ENCODE data around the gene CLOCK.

Gene CLOCK

DNA sequence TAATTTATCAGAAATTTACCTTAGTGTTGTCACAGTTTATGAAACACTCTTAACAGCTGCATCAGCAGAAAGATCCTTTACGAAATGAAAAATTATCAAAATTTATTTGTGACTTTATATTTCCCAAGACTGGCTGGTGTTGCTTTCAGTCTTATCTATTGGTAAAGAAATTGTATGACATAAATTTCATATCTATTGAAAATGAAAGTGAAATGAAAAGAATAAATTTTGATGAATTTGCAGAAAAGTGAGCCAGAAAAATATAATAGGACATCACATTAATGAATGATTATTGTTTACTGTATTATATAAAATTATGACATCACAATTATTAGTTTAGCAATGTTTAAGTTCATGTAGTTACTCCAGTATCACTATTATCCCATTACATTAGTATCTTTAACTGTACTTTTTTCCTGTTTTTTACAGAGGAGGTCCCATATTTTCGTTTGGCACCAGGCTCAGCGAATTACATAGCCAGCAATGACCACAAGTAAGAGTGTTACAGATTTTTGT is 164.2 kb downstream of the CLOCK start:
- Histone ChIP-seq H3K9me3 (ENCODE audit: control insufficient read depth, insufficient read depth, low read depth, low read length) (no peaks in the 10 kb centered on the region), H3K4me3 (ENCODE audit: low read depth, low read length) (no peak overlapping the region), H3K9ac (ENCODE audit: low read length) (no peak overlapping the region), H3K27ac (ENCODE audit: low read depth, low read length) (no peak overlapping the region), H3K4me1 (ENCODE audit: control insufficient read depth, insufficient read depth, low read length) (peaks cover 5% of the 10 kb centered on the region; the same call in 1 of the 2 replicates), H3K27me3 (ENCODE audit: control insufficient read depth, insufficient read depth, low read length) (no peaks in the 10 kb centered on the region), H3K36me3 (ENCODE audit: control insufficient read depth, insufficient read depth, low read length) (no peaks in the 10 kb centered on the region)

DNA sequence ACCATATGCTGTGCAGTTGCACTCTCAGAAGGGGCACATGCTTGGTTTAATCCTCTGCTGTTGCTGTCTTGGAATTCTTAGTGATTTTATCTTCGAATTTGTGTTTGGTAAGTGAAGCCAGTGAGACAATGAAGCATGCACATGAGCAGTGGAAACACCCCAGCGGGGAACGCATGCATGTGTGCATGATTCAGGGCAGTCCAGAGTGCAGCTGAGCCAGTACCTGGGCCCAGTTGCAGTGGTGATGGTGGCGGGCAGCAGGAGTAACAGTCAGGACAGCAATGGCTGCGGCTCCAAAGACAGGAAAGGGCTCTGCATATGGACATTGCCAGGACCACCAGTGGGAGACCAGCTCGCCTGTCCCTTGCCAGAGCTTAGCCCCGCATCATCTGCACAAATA is 165.2 kb downstream of the CLOCK start:
- Histone ChIP-seq H3K9me3 (ENCODE audit: control insufficient read depth, insufficient read depth, low read depth, low read length) (no peaks in the 10 kb centered on the region), H3K9ac (ENCODE audit: low read length) (no peak overlapping the region), H3K36me3 (ENCODE audit: control insufficient read depth, insufficient read depth, low read length) (no peaks in the 10 kb centered on the region), H3K4me1 (ENCODE audit: control insufficient read depth, insufficient read depth, low read length) (peaks cover 5% of the 10 kb centered on the region; the same call in 1 of the 2 replicates), H3K27me3 (ENCODE audit: control insufficient read depth, insufficient read depth, low read length) (no peaks in the 10 kb centered on the region), H3K4me3 (ENCODE audit: low read depth, low read length) (no peak overlapping the region), H3K27ac (ENCODE audit: low read depth, low read length) (no peak overlapping the region)

DNA sequence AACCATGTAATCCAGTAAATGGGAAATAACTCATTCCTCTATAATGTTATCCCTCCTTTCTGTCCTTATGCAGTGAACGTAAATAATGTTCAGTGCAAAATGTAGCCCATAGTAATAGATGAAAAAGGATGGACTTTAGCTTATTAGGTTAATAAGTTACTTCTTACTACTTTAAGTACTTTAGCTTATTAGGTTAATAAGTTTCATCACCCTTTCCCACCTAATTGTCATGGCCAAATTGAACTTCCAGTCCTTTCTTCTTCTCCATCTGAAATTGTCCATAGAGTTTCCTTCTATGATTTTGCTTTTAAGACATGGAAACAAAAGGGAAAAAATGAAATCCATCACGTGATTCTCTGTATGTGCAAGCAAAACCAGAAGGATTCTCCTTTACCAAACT is 166.1 kb downstream of the CLOCK start:
- no peak overlapping the region for H3K4me3 ChIP-seq (ENCODE audit: low read depth, low read length)
- H3K27ac ChIP-seq (ENCODE audit: low read depth, low read length): no peak overlapping the region
- no peaks in the 10 kb centered on the region for H3K36me3 ChIP-seq (ENCODE audit: control insufficient read depth, insufficient read depth, low read length)
- H3K4me1 ChIP-seq (ENCODE audit: control insufficient read depth, insufficient read depth, low read length): peaks cover 3% of the 10 kb centered on the region; the same call in 1 of the 2 replicates
- H3K9ac ChIP-seq (ENCODE audit: low read length): no peak overlapping the region
- H3K27me3 ChIP-seq (ENCODE audit: control insufficient read depth, insufficient read depth, low read length): no peaks in the 10 kb centered on the region
- no peaks in the 10 kb centered on the region for H3K9me3 ChIP-seq (ENCODE audit: control insufficient read depth, insufficient read depth, low read depth, low read length)

- Histone ChIP-seq H3K9ac (ENCODE audit: low read length) (no peak overlapping the region), H3K27me3 (ENCODE audit: control insufficient read depth, insufficient read depth, low read length) (no peaks in the 10 kb centered on the region), H3K27ac (ENCODE audit: low read depth, low read length) (no peak overlapping the region), H3K4me3 (ENCODE audit: low read depth, low read length) (no peak overlapping the region), H3K4me1 (ENCODE audit: control insufficient read depth, insufficient read depth, low read length) (no peaks in the 10 kb centered on the region), H3K36me3 (ENCODE audit: control insufficient read depth, insufficient read depth, low read length) (no peaks in the 10 kb centered on the region), H3K9me3 (ENCODE audit: control insufficient read depth, insufficient read depth, low read depth, low read length) (no peaks in the 10 kb centered on the region)
These were observed 167.9 kb downstream of the CLOCK start for GRCh38 chr4:55378617-55379467.
